Activated CD4-positive, alpha-beta T cell treated with anti-CD3 and anti-CD28 coated beads, Interleukin-2, amount 50 U/mL, for 48 hours (primary cell): Measurements from ENCODE around the gene UBE2S.
"Not testable (repeated sequence)": the region's sequence is repeated elsewhere in the genome, so short reads cannot be mapped to it uniquely, and the experiment has no call there.

Experiments used
- DNase-seq, 2 experiments: peaks; one replicate each; pipeline ENCODE4 v3.0.0-alpha.2; 2020

Gene UBE2S

GRCh38 chr19:55402509-55402908 is 5.1 kb downstream of the UBE2S start:
- DNase-seq, result no peak

GRCh38 chr19:55401390-55401789 is 6.2 kb downstream of the UBE2S start:
- DNase-seq, result not testable (repeated sequence)

GRCh38 chr19:55400281-55401087 is 7.1 kb downstream of the UBE2S start:
- DNase-seq, result no peak

- no peak for DNase-seq
Observed at GRCh38 chr19:55398200-55398925, 9.2 kb downstream of the UBE2S start.

GRCh38 chr19:55392820-55393761 is 14.5 kb downstream of the UBE2S start:
- DNase-seq, result no peak

GRCh38 chr19:55391702-55392615 is 15.6 kb downstream of the UBE2S start:
- no peak for DNase-seq

- DNase-seq, result no peak
Observed at GRCh38 chr19:55391191-55391670, 16.4 kb downstream of the UBE2S start.

- DNase-seq, result no peak
Observed at GRCh38 chr19:55390461-55390880, 17.1 kb downstream of the UBE2S start.

GRCh38 chr19:55389386-55390317 is 17.9 kb downstream of the UBE2S start:
- DNase-seq, result no peak

GRCh38 chr19:55387736-55388497 is 19.7 kb downstream of the UBE2S start:
- DNase-seq, result no peak

GRCh38 chr19:55386493-55386971 is 21.1 kb downstream of the UBE2S start:
- no peak for DNase-seq

- peak; percentile 97 to 98 for DNase-seq
Observed at GRCh38 chr19:55385724-55386492, 21.7 kb downstream of the UBE2S start, which contains the start of gene RPL28. TSS of gene RPL28 (plus strand) at chr19:55385932. CDS start at chr19:55386358, 426 bp downstream.

- DNase-seq, result peak; percentile 94 to 96
Observed at GRCh38 chr19:55384920-55385723, 22.5 kb downstream of the UBE2S start.

GRCh38 chr19:55384131-55384919 is 23.3 kb downstream of the UBE2S start, which contains the start of gene TMEM238:
TSS of gene TMEM238 (minus strand) at chr19:55384292. CDS start at chr19:55384259, 33 bp downstream.
- peak; percentile 51 to 56 for DNase-seq

- DNase-seq, result peak; percentile 57 to 63
Observed at GRCh38 chr19:55383279-55384130, 24.1 kb downstream of the UBE2S start.
